Tibial nerve (tissue), 4 donors: Measurements from ENCODE around the gene HAO1.

ENCODE experiments used
- EP300 ChIP-seq, 2 donors: sonication (generic); formaldehyde crosslinking; IDR thresholded peaks; one replicate each; pipeline ENCODE4 v1.6.1; 2017; ENCODE audit warnings: antibody characterized with exemption in 2 of 2, mild to moderate bottlenecking in 1 of 2
- POLR2A ChIP-seq, 2 donors: fragments of 450-650 bp; IDR thresholded peaks; one replicate each; pipeline ENCODE4 v1.6.1; 2017; ENCODE audit warnings: antibody characterized with exemption in 2 of 2, mild to moderate bottlenecking in 2 of 2, moderate library complexity in 2 of 2
- TF ChIP-seq, protein P1 (sequence below), 5 experiments: fragments of 200-600 bp in 3 of 5; fragments of 450-650 bp in 2 of 5; sonication (generic) in 3 of 5; IDR thresholded peaks; one replicate each; pipeline ENCODE4 v1.5.1; 2016 to 2019; ENCODE audit warnings: antibody characterized with exemption in 5 of 5, mild to moderate bottlenecking in 3 of 5, moderate library complexity in 2 of 5

DNA sequence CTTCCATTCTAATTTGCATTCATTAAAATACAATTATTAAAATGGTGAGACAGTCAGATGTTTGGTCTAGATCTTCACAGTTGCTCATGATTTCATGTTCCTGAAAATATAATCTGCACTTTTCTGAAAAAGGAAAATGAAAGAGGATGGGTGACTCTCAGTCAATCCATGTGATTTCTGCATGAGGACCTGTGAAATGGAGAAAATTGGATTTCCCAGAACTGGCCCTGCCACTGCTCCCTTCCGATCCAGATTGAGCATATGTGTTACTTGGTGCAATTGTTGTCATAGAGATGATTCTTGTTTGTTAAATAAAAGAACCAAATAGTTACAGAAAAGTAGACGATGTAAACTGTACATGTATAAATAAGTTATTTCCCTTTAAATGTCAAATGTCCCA is 37.4 kb downstream of the HAO1 start:
- TF ChIP-seq POLR2A (IDR thresholded peaks at IDR 0.05) (no peak), EP300 (IDR thresholded peaks at IDR 0.05) (no peak)
- TF ChIP-seq, protein P1, sequence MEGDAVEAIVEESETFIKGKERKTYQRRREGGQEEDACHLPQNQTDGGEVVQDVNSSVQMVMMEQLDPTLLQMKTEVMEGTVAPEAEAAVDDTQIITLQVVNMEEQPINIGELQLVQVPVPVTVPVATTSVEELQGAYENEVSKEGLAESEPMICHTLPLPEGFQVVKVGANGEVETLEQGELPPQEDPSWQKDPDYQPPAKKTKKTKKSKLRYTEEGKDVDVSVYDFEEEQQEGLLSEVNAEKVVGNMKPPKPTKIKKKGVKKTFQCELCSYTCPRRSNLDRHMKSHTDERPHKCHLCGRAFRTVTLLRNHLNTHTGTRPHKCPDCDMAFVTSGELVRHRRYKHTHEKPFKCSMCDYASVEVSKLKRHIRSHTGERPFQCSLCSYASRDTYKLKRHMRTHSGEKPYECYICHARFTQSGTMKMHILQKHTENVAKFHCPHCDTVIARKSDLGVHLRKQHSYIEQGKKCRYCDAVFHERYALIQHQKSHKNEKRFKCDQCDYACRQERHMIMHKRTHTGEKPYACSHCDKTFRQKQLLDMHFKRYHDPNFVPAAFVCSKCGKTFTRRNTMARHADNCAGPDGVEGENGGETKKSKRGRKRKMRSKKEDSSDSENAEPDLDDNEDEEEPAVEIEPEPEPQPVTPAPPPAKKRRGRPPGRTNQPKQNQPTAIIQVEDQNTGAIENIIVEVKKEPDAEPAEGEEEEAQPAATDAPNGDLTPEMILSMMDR (IDR thresholded peaks at IDR 0.05) = no peak
